Measurements from ENCODE around the gene LMO4. TPM values are rescaled to one million over a fixed set of nuclear protein-coding genes. Genes with fewer than 3 reads are reported as not detected.
A peak's percentile ranks its signal among the peaks of the same experiment; 100 is the strongest.

The LMO4 gene
- polyA plus RNA-seq, 3 donors, result 20.3 to 71.8 (median 22.3) TPM

DNA sequence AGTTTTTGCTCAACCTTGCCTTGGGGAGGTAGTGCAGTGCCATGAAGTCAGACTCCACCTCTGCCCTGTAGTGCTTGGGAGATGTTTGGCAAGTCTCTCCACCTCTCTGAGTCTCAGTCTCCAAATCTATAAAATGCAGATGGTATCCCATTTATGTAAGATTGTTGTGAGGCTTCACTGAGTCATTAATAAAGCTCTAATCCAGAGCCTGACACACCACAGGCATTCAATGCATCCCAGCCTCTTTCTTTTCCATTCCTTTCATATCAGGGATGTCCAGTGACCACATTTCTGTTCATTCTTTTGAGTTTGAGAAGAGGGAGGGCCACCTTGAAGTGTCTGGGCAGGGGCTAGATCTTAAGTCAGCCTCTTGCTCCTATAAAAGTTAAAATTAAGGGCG is 37.6 kb upstream of the LMO4 start:
- peaks cover 7% of the 10 kb centered on the region for H3K4me1 Mint-ChIP-seq
- no peak overlapping the region for H3K27ac ChIP-seq (ENCODE audit: low read depth in 1 of 2, low read length in 2 of 2)

DNA sequence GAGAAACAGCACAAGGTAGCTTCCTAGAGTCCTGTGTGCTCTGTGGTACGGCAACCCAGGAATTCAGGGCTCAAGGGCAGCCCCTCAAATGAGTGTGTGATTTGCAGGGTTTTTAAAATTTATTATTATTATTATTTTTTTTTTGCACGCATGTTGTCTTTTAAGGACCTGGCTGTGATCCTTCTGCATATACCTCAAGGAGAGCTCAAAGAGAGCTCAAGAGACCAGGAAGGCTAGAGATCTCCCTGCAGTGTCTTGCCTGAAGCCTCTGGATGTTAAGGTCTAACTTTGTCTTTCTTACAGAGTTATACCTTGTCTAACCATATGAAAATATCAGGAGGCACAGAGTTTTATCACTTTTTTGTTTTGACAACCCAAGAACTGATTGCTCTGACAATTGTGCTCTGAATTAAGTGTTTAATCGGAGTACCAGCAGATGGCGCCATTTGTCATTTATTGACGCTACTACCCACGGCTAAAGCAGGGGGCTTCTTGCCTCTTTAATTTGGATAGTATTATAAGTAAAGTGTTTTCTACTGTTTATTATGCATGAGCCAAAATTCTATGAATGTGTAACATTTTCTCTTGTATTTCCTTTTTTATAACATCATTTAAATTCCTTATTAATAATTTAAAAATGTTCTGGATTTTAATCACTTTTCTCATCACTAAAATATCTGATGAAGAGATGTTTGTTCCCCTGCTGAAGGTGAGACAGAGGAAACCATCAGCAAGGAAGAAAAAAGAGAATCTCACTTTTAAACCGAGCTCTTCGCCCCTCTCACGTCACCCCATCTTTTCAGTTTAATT is 35.8 kb upstream of the LMO4 start:
- TF ChIP-seq, protein P1, sequence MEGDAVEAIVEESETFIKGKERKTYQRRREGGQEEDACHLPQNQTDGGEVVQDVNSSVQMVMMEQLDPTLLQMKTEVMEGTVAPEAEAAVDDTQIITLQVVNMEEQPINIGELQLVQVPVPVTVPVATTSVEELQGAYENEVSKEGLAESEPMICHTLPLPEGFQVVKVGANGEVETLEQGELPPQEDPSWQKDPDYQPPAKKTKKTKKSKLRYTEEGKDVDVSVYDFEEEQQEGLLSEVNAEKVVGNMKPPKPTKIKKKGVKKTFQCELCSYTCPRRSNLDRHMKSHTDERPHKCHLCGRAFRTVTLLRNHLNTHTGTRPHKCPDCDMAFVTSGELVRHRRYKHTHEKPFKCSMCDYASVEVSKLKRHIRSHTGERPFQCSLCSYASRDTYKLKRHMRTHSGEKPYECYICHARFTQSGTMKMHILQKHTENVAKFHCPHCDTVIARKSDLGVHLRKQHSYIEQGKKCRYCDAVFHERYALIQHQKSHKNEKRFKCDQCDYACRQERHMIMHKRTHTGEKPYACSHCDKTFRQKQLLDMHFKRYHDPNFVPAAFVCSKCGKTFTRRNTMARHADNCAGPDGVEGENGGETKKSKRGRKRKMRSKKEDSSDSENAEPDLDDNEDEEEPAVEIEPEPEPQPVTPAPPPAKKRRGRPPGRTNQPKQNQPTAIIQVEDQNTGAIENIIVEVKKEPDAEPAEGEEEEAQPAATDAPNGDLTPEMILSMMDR (IDR thresholded peaks at IDR 0.05), result peak; percentile 95
- H2AFZ ChIP-seq (ENCODE audit: insufficient read depth, low read depth, low read length, poor library complexity, severe bottlenecking), result no peak overlapping the region
- no peak overlapping the region for H3K9ac ChIP-seq (ENCODE audit: insufficient read depth, low read length, poor library complexity, severe bottlenecking)
- H3K36me3 ChIP-seq (replicated peaks in 1 of 2; ENCODE audit: control insufficient read depth in 1 of 2, insufficient read depth in 2 of 2, low read length in 2 of 2), result no peaks in the 10 kb centered on the region
- no peaks in the 10 kb centered on the region for H3K79me2 ChIP-seq (ENCODE audit: insufficient read depth, low read length)
- no peak overlapping the region for H3K4me3 Mint-ChIP-seq
- no peak overlapping the region for H3K27ac Mint-ChIP-seq
- H3K27me3 ChIP-seq (ENCODE audit: control insufficient read depth in 2 of 2, insufficient read depth in 2 of 2, low read length in 2 of 2), result no peaks in the 10 kb centered on the region
- no peaks in the 10 kb centered on the region for H3K36me3 Mint-ChIP-seq
- DNase-seq, result peak; percentile 45 to 76 (median 65)
- peaks cover 0 to 2% (median 0%) of the 10 kb centered on the region in 7 donors for H3K9me3 Mint-ChIP-seq
- WGBS (ENCODE audit: insufficient coverage), result 0% methylated on average over 3 of the region's 9 CpGs
- no peaks in the 10 kb centered on the region for H3K9me3 ChIP-seq (replicated peaks in 1 of 2; ENCODE audit: control insufficient read depth in 1 of 2, insufficient read depth in 1 of 2, low read length in 2 of 2)
- peaks cover 15 to 19% of the 10 kb centered on the region in 2 donors for H3K4me1 ChIP-seq (ENCODE audit: control insufficient read depth in 1 of 2, insufficient read depth in 2 of 2, low read length in 2 of 2)
- intact Hi-C loops (cut with micrococcal nuclease), result loop anchor here in 1 of 2 donors (5.0 kb wide), 1 partner anchor 659 kb away; no protein-coding TSS in a partner anchor
- H3K4me1 Mint-ChIP-seq, result peaks cover 17% of the 10 kb centered on the region
- no peaks in the 10 kb centered on the region for H4K20me1 ChIP-seq (ENCODE audit: insufficient read depth, low read length)
- no peak overlapping the region for H3K4me3 ChIP-seq (replicated peaks in 1 of 3; ENCODE audit: low read depth in 2 of 3, low read length in 3 of 3)
- peaks cover 1 to 4% (median 2%) of the 10 kb centered on the region in 3 donors for H3K27me3 Mint-ChIP-seq (ENCODE audit: low read depth in 3 of 3)
- H3K4me2 ChIP-seq (replicated peaks; ENCODE audit: extremely low read depth, low read length, poor library complexity, severe bottlenecking), result no peak overlapping the region
- H3K27ac ChIP-seq (ENCODE audit: low read depth in 1 of 2, low read length in 2 of 2), result no peak overlapping the region

More for the DNA sequence above, 37.6 kb upstream of the LMO4 start:
- no peak overlapping the region for H3K4me3 ChIP-seq (replicated peaks in 1 of 3; ENCODE audit: low read depth in 2 of 3, low read length in 3 of 3)
- no peak overlapping the region for H3K4me2 ChIP-seq (replicated peaks; ENCODE audit: extremely low read depth, low read length, poor library complexity, severe bottlenecking)
- TF ChIP-seq, protein P1 (IDR thresholded peaks at IDR 0.05), result no peak
- intact Hi-C loops (cut with micrococcal nuclease), result loop anchor here in 1 of 2 donors (5.0 kb wide), 1 partner anchor 661 kb away; no protein-coding TSS in a partner anchor
- no peaks in the 10 kb centered on the region for H4K20me1 ChIP-seq (ENCODE audit: insufficient read depth, low read length)
- no peak overlapping the region for H3K9ac ChIP-seq (ENCODE audit: insufficient read depth, low read length, poor library complexity, severe bottlenecking)
- H3K79me2 ChIP-seq (ENCODE audit: insufficient read depth, low read length), result no peaks in the 10 kb centered on the region
- Mint-ChIP-seq H3K9me3 (peaks cover 0 to 2% (median 0%) of the 10 kb centered on the region in 7 donors), H3K27me3 (ENCODE audit: low read depth in 3 of 3) (peaks cover 1 to 4% (median 4%) of the 10 kb centered on the region in 3 donors), H3K36me3 (no peaks in the 10 kb centered on the region), H3K27ac (no peak overlapping the region), H3K4me3 (no peak overlapping the region)
- no peak for DNase-seq
- H2AFZ ChIP-seq (ENCODE audit: insufficient read depth, low read depth, low read length, poor library complexity, severe bottlenecking), result no peak overlapping the region
- no peaks in the 10 kb centered on the region for H3K27me3 ChIP-seq (ENCODE audit: control insufficient read depth in 2 of 2, insufficient read depth in 2 of 2, low read length in 2 of 2)
- WGBS (ENCODE audit: insufficient coverage), result 94% methylated on average over 1 of the region's 1 CpG
- no peaks in the 10 kb centered on the region for H3K36me3 ChIP-seq (replicated peaks in 1 of 2; ENCODE audit: control insufficient read depth in 1 of 2, insufficient read depth in 2 of 2, low read length in 2 of 2)
- no peaks in the 10 kb centered on the region for H3K9me3 ChIP-seq (replicated peaks in 1 of 2; ENCODE audit: control insufficient read depth in 1 of 2, insufficient read depth in 1 of 2, low read length in 2 of 2)
- H3K4me1 ChIP-seq (ENCODE audit: control insufficient read depth in 1 of 2, insufficient read depth in 2 of 2, low read length in 2 of 2), result peaks cover 7 to 10% of the 10 kb centered on the region in 2 donors

Measured in CD14-positive monocyte (primary cell).